Activated CD8-positive, alpha-beta T cell treated with anti-CD3 and anti-CD28 coated beads, Interleukin-2, amount 10 ng/mL, durations not matched to agents 7 days and 5 days (primary cell): ENCODE measurements around the gene STK11. TPM values are rescaled to one million over a fixed set of nuclear protein-coding genes. Genes with fewer than 3 reads are reported as not detected.
A peak's percentile ranks its signal among the peaks of the same experiment; 100 is the strongest.
"Not testable (repeated sequence)": the region's sequence is repeated elsewhere in the genome, so short reads cannot be mapped to it uniquely, and the experiment has no call there.

ENCODE experiments used
- ATAC-seq: fragments of 150-1000 bp; cut with Tn5 transposase; one replicate; pipeline ENCODE4 v1.10.0; 2021; ENCODE audit warnings: moderate library complexity
- CTCF ChIA-PET: fragments of 350-600 bp; sonication (Branson Sonifier 250); formaldehyde crosslinking; loops from one replicate; lab custom pipeline; 2021; ENCODE audit warnings: antibody characterized with exemption; lab: Charles Lee
- POLR2A ChIA-PET: fragments of 350-600 bp; sonication (Branson Sonifier 250); formaldehyde crosslinking; loops from one replicate; lab custom pipeline; 2021; ENCODE audit warnings: antibody characterized with exemption; lab: Charles Lee
- DNase-seq: peaks from one replicate; pipeline ENCODE4 v3.0.0-alpha.2; 2020
- H3K27ac Mint-ChIP-seq: one replicate; pipeline ENCODE4 v1.8.0; 2021; ENCODE audit warnings: mild to moderate bottlenecking, mixed read lengths
- H3K27me3 Mint-ChIP-seq: one replicate; pipeline ENCODE4 v1.8.0; 2021; ENCODE audit warnings: low read depth, mixed read lengths
- H3K36me3 Mint-ChIP-seq: one replicate; pipeline ENCODE4 v1.8.0; 2021; ENCODE audit warnings: low read depth, mixed read lengths
- H3K4me1 Mint-ChIP-seq: one replicate; pipeline ENCODE4 v1.8.0; 2021; ENCODE audit warnings: low read depth, mixed read lengths
- H3K4me3 Mint-ChIP-seq: one replicate; pipeline ENCODE4 v1.8.0; 2021; ENCODE audit warnings: mild to moderate bottlenecking, mixed read lengths
- H3K9me3 Mint-ChIP-seq: one replicate; pipeline ENCODE4 v1.8.0; 2022; ENCODE audit warnings: mixed read lengths; ENCODE audit not compliant: insufficient read depth
- total RNA-seq, 2 experiments: library from RNA; stranded (reverse); gene quantifications; one replicate each; pipeline ENCODE4 v1.2.3, GENCODE V29; 2021

The STK11 gene
- total RNA-seq, 2 experiments from 2014 or later, result 68.8 to 70.8 TPM

DNA sequence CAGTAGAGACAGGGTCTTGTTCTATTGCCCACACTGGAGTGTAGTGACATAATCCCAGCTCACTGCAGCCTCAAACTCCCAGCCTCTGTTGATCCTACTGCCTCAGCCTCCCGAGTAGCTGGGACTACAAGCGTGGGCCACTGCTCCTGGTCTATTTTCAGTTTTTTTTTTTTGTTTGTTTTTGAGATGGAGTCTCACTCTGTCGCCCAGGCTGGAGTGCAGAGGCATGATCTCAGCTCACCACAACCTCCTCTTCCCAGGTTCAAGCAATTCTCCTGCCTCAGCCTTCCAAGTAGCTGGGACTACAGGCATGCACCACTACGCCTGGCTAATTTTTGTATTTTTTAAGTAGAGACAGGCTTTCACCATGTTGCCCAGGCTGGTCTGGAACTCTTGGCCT, 5.0 kb upstream of the STK11 start:
- H3K36me3 Mint-ChIP-seq, result not testable (repeated sequence)

DNA sequence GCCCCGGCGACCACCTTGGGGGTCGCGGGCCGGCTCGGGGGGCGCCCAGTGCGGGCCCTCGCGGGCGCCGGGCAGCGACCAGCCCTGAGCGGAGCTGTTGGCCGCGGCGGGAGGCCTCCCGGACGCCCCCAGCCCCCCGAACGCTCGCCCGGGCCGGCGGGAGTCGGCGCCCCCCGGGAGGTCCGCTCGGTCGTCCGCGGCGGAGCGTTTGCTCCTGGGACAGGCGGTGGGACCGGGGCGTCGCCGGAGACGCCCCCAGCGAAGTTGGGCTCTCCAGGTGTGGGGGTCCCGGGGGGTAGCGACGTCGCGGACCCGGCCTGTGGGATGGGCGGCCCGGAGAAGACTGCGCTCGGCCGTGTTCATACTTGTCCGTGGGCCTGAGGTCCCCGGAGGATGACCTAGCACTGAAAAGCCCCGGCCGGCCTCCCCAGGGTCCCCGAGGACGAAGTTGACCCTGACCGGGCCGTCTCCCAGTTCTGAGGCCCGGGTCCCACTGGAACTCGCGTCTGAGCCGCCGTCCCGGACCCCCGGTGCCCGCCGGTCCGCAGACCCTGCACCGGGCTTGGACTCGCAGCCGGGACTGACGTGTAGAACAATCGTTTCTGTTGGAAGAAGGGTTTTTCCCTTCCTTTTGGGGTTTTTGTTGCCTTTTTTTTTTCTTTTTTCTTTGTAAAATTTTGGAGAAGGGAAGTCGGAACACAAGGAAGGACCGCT, 729 bp downstream of the STK11 start:
- POLR2A ChIA-PET, result no interaction called here
- DNase-seq (no peak), ATAC-seq (no peak)
- CTCF ChIA-PET, result interaction anchor here (0.6 kb wide), 1 partner anchor 32 kb away, joined by 3 read pairs; no protein-coding TSS in a partner anchor
- Mint-ChIP-seq H3K9me3 (no peaks in the 10 kb centered on the region), H3K27me3 (no peaks in the 10 kb centered on the region), H3K36me3 (peaks cover 25% of the 10 kb centered on the region), H3K27ac (peak overlapping the region; percentile 93), H3K4me3 (peak overlapping the region; percentile 97), H3K4me1 (peaks cover 33% of the 10 kb centered on the region)

More for the DNA sequence above, 5.0 kb upstream of the STK11 start:
- not testable (repeated sequence) for H3K27ac Mint-ChIP-seq, H3K4me3 Mint-ChIP-seq, H3K9me3 Mint-ChIP-seq, DNase-seq, H3K27me3 Mint-ChIP-seq, ATAC-seq
- peaks cover 15% of the 10 kb centered on the region for H3K4me1 Mint-ChIP-seq
- POLR2A ChIA-PET, result interaction anchor here (0.9 kb wide), 2 partner anchors 67 to 116 kb away, joined by 3 to 5 read pairs; no protein-coding TSS in a partner anchor
- CTCF ChIA-PET, result interaction anchor here (1.1 to 1.4 kb wide), 2 partner anchors 40 to 87 kb away, joined by 3 to 7 read pairs; no protein-coding TSS in a partner anchor

DNA sequence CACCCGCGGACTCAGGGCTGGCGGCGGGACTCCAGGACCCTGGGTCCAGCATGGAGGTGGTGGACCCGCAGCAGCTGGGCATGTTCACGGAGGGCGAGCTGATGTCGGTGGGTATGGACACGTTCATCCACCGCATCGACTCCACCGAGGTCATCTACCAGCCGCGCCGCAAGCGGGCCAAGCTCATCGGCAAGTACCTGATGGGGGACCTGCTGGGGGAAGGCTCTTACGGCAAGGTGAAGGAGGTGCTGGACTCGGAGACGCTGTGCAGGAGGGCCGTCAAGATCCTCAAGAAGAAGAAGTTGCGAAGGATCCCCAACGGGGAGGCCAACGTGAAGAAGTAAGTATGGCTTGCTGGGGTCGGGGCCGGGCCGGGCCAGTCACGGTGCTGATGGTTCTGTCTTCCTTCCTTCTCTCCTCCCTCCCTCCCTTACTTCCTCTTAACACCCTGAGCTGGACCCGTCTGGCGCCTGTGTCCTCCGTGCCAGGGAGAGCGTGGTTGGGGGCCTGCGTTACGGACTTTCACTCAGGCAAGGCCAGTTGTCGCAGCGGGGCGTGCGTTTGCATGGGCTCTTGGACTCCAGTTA, 1.4 kb downstream of the STK11 start:
- ChIA-PET POLR2A (no interaction called here), CTCF (interaction anchor here (0.6 kb wide), 1 partner anchor 32 kb away, joined by 3 read pairs; no protein-coding TSS in a partner anchor)
- ATAC-seq (peak; percentile 5), DNase-seq (peak; percentile 57)
- H3K27ac Mint-ChIP-seq, result peak overlapping the region; percentile 93
- H3K4me3 Mint-ChIP-seq, result peak overlapping the region; percentile 97
- peaks cover 37% of the 10 kb centered on the region for H3K4me1 Mint-ChIP-seq
- no peaks in the 10 kb centered on the region for H3K27me3 Mint-ChIP-seq
- H3K9me3 Mint-ChIP-seq, result no peaks in the 10 kb centered on the region
- peaks cover 28% of the 10 kb centered on the region for H3K36me3 Mint-ChIP-seq

DNA sequence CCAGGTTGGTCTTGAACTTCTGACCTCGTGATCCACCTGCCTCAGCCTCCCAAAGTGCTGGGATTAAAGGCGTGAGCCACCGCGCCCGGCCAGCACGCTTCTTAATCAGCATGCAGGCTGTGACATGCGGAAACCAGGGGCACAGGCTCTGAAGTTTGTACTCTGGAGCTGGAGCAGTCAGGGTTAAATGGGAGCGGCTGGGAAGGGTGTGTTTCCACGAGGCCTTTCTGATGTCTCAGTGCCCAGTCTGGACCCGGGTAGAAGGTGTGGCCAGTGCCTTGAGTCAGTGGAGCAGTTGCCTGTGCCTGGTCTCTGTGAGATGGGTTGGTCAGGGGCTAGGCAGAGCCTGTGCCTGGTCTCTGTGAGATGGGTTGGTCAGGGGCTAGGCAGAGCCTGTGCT, 3.3 kb downstream of the STK11 start:
- H3K4me1 Mint-ChIP-seq, result peaks cover 35% of the 10 kb centered on the region
- CTCF ChIA-PET, result interaction anchor here (1.6 kb wide), 1 partner anchor 95 kb away, joined by 5 read pairs; no protein-coding TSS in a partner anchor
- POLR2A ChIA-PET, H3K27me3 Mint-ChIP-seq, H3K27ac Mint-ChIP-seq, H3K9me3 Mint-ChIP-seq, DNase-seq, ATAC-seq: not testable (repeated sequence)
- H3K4me3 Mint-ChIP-seq, result peak overlapping the region; percentile 18
- peaks cover 37% of the 10 kb centered on the region for H3K36me3 Mint-ChIP-seq

DNA sequence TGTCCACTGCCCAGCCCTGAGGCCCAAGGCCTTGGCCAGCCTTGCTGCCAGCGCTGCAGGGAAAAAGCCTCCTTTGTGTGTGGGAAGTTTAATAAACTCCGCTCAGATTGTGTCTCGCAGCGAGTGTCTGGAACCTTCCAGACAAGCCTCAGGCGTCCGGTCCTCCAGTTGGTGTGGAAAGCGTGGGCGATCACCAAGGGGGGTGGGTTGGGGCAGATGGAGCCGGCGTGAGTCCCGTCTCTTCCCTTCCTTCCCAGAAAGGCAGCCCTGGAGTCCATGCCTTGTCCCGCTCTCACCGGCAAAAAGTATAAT, 4.6 kb downstream of the STK11 start:
- H3K4me3 Mint-ChIP-seq, result no peak overlapping the region
- ATAC-seq (no peak), DNase-seq (no peak)
- no peaks in the 10 kb centered on the region for H3K27me3 Mint-ChIP-seq
- peaks cover 40% of the 10 kb centered on the region for H3K36me3 Mint-ChIP-seq
- no peaks in the 10 kb centered on the region for H3K9me3 Mint-ChIP-seq
- H3K27ac Mint-ChIP-seq, result peak overlapping the region; percentile 25
- POLR2A ChIA-PET, result interaction anchor here (0.6 to 0.7 kb wide), 2 partner anchors 93 to 97 kb away, joined by 3 read pairs; no protein-coding TSS in a partner anchor
- CTCF ChIA-PET, result interaction anchor here (1.6 to 2.3 kb wide), 2 partner anchors 34 to 97 kb away, joined by 5 to 7 read pairs; no protein-coding TSS in a partner anchor
- H3K4me1 Mint-ChIP-seq, result peaks cover 35% of the 10 kb centered on the region

DNA sequence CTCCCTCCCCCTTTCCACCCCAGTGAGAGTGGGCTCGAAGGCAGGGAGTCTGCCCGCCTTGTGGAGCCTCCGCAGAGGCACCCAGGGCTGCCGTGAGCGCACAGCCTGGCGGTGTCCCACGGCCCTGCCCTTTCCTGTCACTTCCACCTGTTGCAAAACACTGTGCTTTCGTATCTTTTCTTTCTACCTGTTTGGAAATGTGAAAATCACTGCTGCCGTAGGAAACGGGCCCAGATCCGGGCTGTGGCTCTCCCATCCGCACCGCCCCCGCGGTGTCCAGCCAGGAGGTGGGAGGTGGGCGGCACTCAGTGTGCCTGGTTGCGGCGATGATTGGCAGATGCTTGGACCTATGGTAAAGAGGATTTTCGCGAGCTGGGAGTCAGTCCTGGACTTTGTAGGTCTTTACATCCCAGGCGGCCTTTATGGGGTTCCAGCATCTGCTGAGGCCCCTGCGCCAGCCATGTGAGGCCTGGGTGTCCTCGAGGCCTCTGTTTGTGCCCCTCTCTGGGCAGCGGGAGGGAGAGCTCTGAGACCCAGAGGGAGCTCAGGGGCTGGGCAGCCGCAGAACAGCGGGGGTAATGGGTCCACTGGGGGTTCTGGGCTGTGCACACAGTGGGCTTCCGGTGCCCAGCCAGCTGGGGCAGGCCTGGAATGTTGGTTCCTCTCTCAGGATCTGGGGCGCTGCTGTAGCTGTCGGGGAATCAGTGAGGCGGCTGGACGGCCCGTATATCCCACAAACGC, 6.1 kb downstream of the STK11 start:
- ChIA-PET CTCF (interaction anchor here (0.9 to 2.3 kb wide), 2 partner anchors 32 to 145 kb away, joined by 3 to 7 read pairs; no protein-coding TSS in a partner anchor), POLR2A (interaction anchor here (0.7 kb wide), 2 partner anchors 126 to 919 kb away, joined by 3 read pairs; no protein-coding TSS in a partner anchor)
- ATAC-seq (no peak), DNase-seq (no peak)
- Mint-ChIP-seq H3K27me3 (no peaks in the 10 kb centered on the region), H3K36me3 (peaks cover 38% of the 10 kb centered on the region), H3K9me3 (no peaks in the 10 kb centered on the region), H3K27ac (peak overlapping the region; percentile 52), H3K4me3 (no peak overlapping the region), H3K4me1 (peaks cover 41% of the 10 kb centered on the region)

DNA sequence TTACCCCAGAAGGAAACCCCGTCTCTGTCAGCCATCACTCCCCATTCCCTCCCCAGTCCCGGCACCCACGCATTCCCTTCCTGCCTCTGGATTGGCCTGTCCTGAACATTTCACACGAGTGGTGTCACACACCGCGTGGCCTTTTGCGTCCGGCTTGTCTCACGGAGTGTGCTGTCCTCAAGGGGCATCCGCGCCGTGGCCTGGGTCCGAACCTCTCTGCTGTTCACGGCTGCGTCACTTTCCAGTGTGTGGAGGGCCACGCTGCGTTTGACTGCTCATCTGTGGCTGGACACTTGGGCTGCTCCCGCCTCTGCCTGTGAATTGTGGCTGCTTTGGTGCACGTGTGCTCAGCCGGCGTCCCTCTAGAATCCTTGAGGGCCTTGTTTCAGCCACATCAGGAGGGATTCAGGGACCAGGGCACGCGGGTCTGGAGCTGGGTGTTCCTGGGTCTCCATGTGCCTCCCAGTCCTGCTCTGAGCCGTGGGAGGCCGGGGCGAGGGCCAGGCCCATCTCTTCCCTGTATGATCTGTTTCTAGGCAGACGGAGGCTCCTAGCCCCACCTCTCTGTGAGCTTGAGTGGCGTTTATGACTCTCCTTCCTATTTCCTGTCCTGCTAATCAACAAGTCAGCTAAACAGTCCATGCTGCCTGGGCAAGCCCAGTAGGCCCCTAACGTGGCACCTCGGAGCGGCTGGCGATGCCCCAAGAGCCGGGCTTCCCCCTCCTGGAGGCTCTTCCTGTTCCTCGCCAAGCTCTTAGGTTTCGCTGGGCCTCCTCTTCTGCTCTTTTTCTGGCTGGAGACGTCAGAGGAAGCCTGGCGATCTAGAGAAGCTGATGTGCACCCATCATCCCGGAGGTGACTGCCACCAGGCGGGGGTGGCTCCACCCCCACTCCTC, 8.1 kb downstream of the STK11 start:
- H3K9me3 Mint-ChIP-seq, result no peaks in the 10 kb centered on the region

DNA sequence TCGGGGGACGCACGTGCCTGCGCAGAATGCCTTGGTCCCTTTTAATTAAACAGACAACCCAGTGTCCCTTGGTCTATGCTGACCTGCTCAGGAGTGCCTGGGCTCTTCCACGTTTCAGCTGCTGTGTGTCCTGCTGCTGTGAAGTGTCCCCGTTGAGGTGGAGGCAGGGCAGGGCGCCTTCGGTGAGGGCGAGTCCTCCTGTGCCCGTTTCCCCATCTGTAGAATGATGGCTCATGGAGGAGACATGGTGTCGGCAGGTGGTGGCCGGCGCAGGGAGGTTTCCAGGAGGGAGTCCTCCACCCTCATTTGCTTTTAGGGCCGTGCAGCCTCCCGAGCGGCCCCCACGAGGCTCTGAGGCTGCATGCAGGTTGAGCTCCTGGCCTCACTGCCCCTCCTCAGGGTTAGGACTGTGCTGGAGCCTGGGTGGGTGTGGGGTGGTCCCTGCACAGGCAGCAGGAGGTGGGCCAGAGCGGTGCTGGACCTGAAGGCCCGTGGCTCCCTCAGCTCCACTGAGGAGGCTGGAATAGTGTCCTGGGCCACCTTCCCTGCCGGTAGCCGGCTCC, 8.8 kb downstream of the STK11 start:
- H3K4me1 Mint-ChIP-seq, result peaks cover 32% of the 10 kb centered on the region
- no peak for DNase-seq
- peak overlapping the region; percentile 91 for H3K27ac Mint-ChIP-seq
- peak overlapping the region; percentile 60 for H3K4me3 Mint-ChIP-seq
- peaks cover 21% of the 10 kb centered on the region for H3K36me3 Mint-ChIP-seq
- POLR2A ChIA-PET, result interaction anchor here (0.6 kb wide), 1 partner anchor 55 kb away, joined by 3 read pairs; no protein-coding TSS in a partner anchor
- no peaks in the 10 kb centered on the region for H3K27me3 Mint-ChIP-seq
- no peaks in the 10 kb centered on the region for H3K9me3 Mint-ChIP-seq
- CTCF ChIA-PET, result interaction anchor here (0.8 to 2.0 kb wide), 10 partner anchors 9 to 351 kb away, joined by 3 to 10 read pairs (median 4); partner anchors contain the start of gene ATP5F1D
- no peak for ATAC-seq

More for the DNA sequence above, 8.1 kb downstream of the STK11 start:
- POLR2A ChIA-PET, result interaction anchor here (0.6 kb wide), 1 partner anchor 56 kb away, joined by 3 read pairs; no protein-coding TSS in a partner anchor
- Mint-ChIP-seq H3K27ac (peak overlapping the region; percentile 91), H3K4me1 (peaks cover 35% of the 10 kb centered on the region), H3K4me3 (peak overlapping the region; percentile 60), H3K36me3 (peaks cover 25% of the 10 kb centered on the region), H3K27me3 (no peaks in the 10 kb centered on the region)
- DNase-seq (peak; percentile 58), ATAC-seq (peak; percentile 65)
- CTCF ChIA-PET, result interaction anchor here (0.8 to 2.0 kb wide), 10 partner anchors 9 to 350 kb away, joined by 3 to 10 read pairs (median 4); partner anchors contain the start of gene ATP5F1D

DNA sequence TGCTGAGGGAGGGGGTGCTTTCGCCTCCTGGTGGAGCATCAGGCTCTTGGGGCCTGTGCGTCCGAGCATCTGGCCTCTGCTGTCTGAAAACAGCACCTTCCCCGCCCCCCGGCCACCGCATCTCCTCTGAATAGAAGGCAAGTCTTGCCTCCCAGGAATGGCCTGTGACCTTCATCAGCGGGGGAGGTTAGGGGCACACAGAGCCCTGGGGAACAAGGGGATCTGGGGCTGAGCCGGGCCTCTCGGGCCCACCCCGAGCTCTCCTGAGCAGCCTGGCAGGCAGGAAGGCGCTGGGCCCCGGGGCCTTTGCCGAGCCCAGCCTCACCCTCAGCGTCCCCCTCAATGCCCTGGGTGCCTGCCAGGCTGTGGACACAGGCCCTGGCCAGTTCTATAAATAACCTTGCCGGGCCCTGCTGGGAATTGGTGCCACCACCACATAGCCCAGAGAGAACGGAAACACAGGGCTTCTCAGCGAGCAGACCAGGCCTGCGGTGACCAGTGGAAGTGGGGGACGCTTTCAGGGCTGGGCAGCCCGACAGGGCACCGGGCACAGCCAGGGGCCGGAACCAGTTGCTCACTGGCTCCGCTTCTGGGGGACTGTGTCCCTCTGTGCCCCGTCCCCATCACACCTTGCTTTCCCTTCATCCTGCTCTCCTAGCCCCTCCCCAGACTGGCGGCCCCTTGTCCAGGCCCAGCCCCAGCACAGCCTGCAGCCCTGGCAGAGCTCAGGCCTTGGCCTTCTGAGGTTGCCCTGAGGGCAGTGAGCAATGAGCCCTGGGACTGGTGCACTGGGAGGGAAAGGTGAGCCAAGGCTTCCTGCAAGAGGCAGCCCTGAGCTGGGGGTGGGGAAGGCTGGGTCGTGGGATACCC, 9.5 kb downstream of the STK11 start:
- H3K36me3 Mint-ChIP-seq, result peaks cover 18% of the 10 kb centered on the region
- H3K27ac Mint-ChIP-seq, result peak overlapping the region; percentile 43
- no peaks in the 10 kb centered on the region for H3K27me3 Mint-ChIP-seq
- DNase-seq, result no peak
- ATAC-seq, result no peak
- CTCF ChIA-PET, result interaction anchor here (1.0 to 2.2 kb wide), 6 partner anchors 8 to 102 kb away, joined by 3 to 10 read pairs (median 6); partner anchors contain the start of gene ATP5F1D
- H3K4me3 Mint-ChIP-seq, result no peak overlapping the region
- peaks cover 26% of the 10 kb centered on the region for H3K4me1 Mint-ChIP-seq
- POLR2A ChIA-PET, result interaction anchor here (1.6 kb wide), 1 partner anchor 54 kb away, joined by 5 read pairs; the partner anchor contains the start of gene CIRBP
- no peaks in the 10 kb centered on the region for H3K9me3 Mint-ChIP-seq
